ENCODE measurements around the gene ABCA3.
"Not testable (repeated sequence)": the region's sequence is repeated elsewhere in the genome, so short reads cannot be mapped to it uniquely, and the experiment has no call there.

ABCA3 gene

DNA sequence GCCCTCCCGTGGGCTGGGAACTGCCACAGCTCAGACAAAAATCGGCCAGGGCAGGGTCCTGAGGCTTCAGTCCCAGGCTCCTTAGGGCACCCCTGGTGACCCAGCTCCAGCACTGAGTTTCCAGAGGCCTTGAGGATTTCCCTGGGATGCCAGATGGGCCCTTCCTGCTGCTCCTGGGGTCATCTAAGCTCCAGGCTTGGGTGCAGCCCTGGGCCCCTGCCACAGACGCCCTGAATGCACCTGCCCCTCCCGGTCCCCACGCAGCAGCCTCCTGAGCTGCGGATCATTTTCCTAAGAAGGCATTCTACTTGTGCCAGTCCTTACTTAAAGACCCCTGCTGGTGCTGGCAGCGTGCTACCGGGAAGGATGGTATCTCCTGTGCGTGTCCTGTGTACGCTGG lies 66.6 kb downstream of the ABCA3 start:
- H3K27ac ChIP-seq, result no peak overlapping the region
- no peak overlapping the region for H3K4me3 ChIP-seq

DNA sequence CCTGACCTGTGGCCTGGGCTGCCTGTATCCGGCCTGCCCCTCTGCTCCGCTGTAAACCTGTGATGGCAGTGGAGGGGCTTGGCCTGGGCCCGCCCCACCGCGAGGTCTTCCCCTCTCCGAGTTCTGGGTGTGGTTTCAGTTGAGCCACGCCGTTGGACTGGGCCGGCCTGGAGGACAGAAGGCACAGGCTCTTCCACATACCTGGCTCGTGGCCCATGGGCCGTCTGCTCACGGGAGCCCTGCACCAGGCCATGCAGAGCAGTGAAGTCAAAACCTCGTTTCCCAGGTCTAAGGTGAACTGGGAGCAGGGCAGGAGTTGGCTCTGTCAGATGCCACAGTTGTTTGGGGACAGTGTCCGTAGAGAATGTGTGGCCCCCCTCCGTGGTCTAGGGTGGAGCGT lies 67.0 kb downstream of the ABCA3 start:
- H3K4me3 ChIP-seq, result no peak overlapping the region

More for the DNA sequence above, 66.6 kb downstream of the ABCA3 start:
- TF ChIP-seq Cebpa-rat (IDR thresholded peaks at IDR 0.05), result no peak
- peaks cover 0 to 8% (median 0%) of the 10 kb centered on the region in 11 experiments; a peak in 2 of 22 replicates for H3K36me3 ChIP-seq
- H3K9me3 ChIP-seq (replicated peaks in 1 of 11), result no peaks in the 10 kb centered on the region
- H3K4me2 ChIP-seq, result no peak overlapping the region
- peak overlapping the region in 5 of 11 experiments; percentile 3 to 31 (median 12); a peak in 5 of 22 replicates for H3K9ac ChIP-seq
- no peaks in the 10 kb centered on the region for H3K27me3 ChIP-seq
- H3K4me1 ChIP-seq, result peaks cover 21 to 40% (median 29%) of the 10 kb centered on the region in 10 experiments
- H4K20me1 ChIP-seq, result peaks cover 10 to 57% (median 28%) of the 10 kb centered on the region in 11 experiments; a peak in 19 of 22 replicates

DNA sequence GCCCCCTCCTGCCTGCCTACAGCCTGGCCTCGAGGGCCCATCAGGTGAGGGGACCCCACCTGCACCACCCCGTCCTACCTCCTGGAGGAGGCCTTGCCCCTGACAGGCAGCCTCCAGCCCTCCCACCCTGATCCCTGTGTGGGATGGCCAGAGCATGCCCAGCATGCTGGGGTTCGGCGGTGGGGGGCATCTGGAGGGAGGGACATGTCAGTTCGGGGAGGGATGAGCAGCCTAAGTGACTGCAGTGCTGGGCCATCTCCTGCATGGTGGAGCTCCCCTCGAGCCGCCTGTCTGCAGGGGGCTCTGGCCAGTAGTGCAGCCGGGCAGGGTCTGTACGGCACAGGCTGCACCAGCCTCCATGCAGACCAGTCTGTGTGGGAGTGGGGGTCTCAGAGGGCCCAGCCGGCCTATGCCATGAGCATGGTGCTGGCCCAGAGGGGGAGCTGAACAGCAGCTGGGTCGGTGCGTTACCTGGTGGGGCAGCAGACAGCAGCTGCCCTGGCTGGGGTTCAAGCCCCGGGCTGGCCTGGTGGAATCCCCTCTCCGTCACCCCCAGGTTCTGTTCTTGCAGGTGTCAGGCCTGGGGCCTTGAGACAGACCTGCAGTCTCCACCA lies 68.6 kb downstream of the ABCA3 start:
- Histone ChIP-seq H3K4me3 (no peak overlapping the region), H3K4me1 (peaks cover 22 to 41% (median 29%) of the 10 kb centered on the region in 10 experiments), H3K36me3 (peaks cover 0 to 8% (median 0%) of the 10 kb centered on the region in 11 experiments; a peak in 2 of 22 replicates), H3K9me3 (replicated peaks in 1 of 11) (no peaks in the 10 kb centered on the region), H3K4me2 (peak overlapping the region in 3 of 11 experiments; percentile 23 to 61 (median 58); a peak in 2 of 22 replicates), H3K27me3 (no peaks in the 10 kb centered on the region), H4K20me1 (peaks cover 10 to 56% (median 37%) of the 10 kb centered on the region in 11 experiments; a peak in 20 of 22 replicates), H3K9ac (peak overlapping the region in 2 of 11 experiments; percentile 9 to 95; a peak in 2 of 22 replicates), H3K27ac (no peak overlapping the region)
- TF ChIP-seq Cebpa-rat (IDR thresholded peaks at IDR 0.05), result no peak

More for the DNA sequence above, 67.0 kb downstream of the ABCA3 start:
- no peak for TF ChIP-seq Cebpa-rat (IDR thresholded peaks at IDR 0.05)
- Histone ChIP-seq H3K27ac (no peak overlapping the region), H3K4me2 (0 out of 22 replicates have a peak overlapping the region, but pooled peaks of 1 of the 11 experiments have one; percentile 61), H3K36me3 (peaks cover 0 to 8% (median 0%) of the 10 kb centered on the region in 11 experiments; a peak in 2 of 22 replicates), H3K4me1 (peaks cover 22 to 41% (median 29%) of the 10 kb centered on the region in 10 experiments), H4K20me1 (peaks cover 10 to 55% (median 30%) of the 10 kb centered on the region in 11 experiments; a peak in 19 of 22 replicates), H3K9me3 (replicated peaks in 1 of 11) (no peaks in the 10 kb centered on the region), H3K27me3 (no peaks in the 10 kb centered on the region), H3K9ac (peak overlapping the region in 4 of 11 experiments; percentile 3 to 31 (median 24); a peak in 4 of 22 replicates)

DNA sequence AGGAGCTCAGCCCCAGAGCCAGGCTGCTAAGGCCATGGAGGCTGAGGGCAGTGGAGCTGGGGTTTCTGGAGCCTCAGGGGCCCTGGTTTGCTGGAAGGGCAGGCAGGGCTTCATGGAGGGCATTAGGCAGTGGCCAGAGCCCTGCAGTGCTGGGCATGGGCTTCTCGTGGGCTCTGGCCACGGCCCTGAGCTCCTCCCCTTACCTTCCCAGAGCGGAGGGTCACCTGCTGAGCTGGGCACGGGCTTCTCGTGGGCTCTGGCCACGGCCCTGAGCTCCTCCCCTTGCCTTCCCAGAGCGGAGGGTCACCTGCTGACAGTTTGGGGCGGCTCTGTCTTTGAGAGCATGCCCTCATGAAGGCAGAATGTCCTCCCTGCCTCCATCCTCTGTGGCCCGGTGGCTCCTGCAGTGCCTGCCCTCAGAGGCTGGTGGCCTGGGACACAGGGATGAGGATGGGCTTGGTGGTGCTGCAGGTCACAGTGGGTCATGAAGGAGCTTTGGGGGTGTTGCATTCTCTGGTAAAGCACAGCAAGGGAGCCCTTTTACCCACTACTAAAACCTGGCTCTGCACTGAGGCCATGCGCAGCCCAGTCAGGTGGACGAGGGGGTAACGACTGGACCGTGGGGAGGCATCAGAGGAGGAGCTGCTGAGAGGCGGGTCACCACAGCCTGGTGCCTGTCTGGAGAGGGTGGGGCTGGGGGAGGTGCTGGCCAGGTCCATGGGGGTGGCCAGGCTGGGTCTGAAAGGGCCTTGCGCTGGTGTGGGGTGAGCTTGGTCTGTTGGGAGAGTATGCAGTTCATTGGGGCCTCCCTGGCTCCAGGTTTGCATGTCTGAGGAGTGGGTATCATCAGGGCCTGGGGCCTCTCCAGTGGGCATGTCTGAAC lies 69.7 kb downstream of the ABCA3 start:
- TF ChIP-seq Cebpa-rat (IDR thresholded peaks at IDR 0.05), result no peak
- no peaks in the 10 kb centered on the region for H3K27me3 ChIP-seq
- no peak overlapping the region for H3K27ac ChIP-seq
- peaks cover 21 to 67% (median 48%) of the 10 kb centered on the region in 11 experiments; a peak in 21 of 22 replicates for H4K20me1 ChIP-seq
- no peaks in the 10 kb centered on the region for H3K9me3 ChIP-seq (replicated peaks in 1 of 11)
- H3K36me3 ChIP-seq, result peaks cover 0 to 11% (median 4%) of the 10 kb centered on the region in 11 experiments; a peak in 20 of 22 replicates
- H3K4me1 ChIP-seq, result peaks cover 26 to 44% (median 37%) of the 10 kb centered on the region in 10 experiments
- no peak overlapping the region for H3K4me3 ChIP-seq
- H3K4me2 ChIP-seq, result peak overlapping the region in 3 of 11 experiments; percentile 10 to 97 (median 96); a peak in 2 of 22 replicates
- peak overlapping the region in 8 of 11 experiments; percentile 33 to 98 (median 95); a peak in 13 of 22 replicates for H3K9ac ChIP-seq

DNA sequence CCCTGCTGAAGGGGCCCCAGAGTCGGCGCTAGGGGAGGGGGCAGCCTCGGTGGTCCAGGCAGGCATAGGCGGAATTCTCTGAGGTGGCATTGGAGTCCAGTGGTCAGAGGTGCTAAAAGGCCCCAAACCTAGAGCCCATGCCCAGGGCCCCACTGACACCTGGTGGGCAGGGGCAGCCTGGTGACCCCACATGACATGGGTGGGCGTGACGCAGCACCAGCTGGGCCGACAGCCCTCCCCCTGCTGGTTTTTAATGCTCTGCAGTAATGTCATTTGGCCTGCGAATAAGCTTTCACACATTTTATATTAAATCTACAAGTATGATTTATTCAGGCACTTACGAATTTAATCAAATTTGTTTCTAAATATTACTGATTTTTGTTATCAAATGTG lies 70.5 kb downstream of the ABCA3 start:
- Histone ChIP-seq H3K27ac (no peak overlapping the region), H3K4me2 (peak overlapping the region; percentile 89 to 99 (median 96)), H3K9me3 (replicated peaks in 1 of 11) (no peaks in the 10 kb centered on the region), H3K4me3 (peak overlapping the region in 2 of 10 experiments; percentile 72 to 78; a peak in 1 of 20 replicates), H3K9ac (peak overlapping the region; percentile 92 to 99 (median 98); a peak in 17 of 22 replicates), H3K4me1 (peaks cover 30 to 51% (median 38%) of the 10 kb centered on the region in 10 experiments), H4K20me1 (peaks cover 28 to 75% (median 56%) of the 10 kb centered on the region in 11 experiments; a peak in 21 of 22 replicates), H3K36me3 (peaks cover 0 to 18% (median 11%) of the 10 kb centered on the region in 11 experiments; a peak in 20 of 22 replicates), H3K27me3 (no peaks in the 10 kb centered on the region)
- no peak for TF ChIP-seq Cebpa-rat (IDR thresholded peaks at IDR 0.05)

DNA sequence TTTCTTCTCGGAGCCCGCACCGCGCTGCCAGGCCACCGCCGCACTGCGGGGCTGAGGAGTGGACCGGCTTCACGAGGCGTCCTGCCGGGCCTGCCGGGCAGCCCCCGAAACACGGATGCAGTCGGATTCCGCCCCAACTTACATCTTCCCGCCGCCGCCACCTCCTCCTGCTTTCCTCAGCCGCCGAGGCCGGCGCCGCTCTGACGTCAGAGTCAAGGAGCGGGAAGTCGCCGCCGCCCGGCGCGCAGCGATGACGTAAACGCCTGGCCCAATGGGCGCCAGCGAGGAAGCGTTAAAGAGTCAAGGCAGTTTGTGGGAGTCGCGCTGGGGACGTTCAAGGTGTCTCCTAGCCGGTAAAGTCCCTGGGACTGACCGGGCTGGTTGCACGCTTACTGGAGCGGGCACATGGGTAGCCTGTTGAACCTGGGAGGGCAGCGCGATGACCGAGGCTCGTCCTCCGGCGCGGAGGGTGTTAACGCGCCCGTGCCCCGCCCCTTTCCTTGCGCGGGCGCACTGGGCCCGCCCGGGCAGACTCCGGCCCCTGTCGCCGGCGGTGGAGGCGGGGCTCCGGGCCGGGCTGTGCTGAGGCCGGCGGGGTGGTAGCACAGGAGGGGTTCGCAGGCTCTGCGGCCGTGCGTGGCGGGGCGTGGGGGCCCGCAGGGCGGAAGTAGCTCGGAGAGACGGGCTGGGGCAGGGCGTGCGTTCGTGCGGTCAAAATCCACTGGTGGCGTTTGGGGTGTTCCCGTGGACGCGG lies 72.4 kb downstream of the ABCA3 start, which contains the start of gene RNPS1:
TSS of gene RNPS1 (minus strand) at position 214 of the 754 bp plus-strand sequence. CDS start 3,483 bp downstream, outside the sequence.
- peak within 1 kb of the TSS; percentile 93 to 99 (median 97) for H3K27ac ChIP-seq
- H3K4me3 ChIP-seq, result peak within 1 kb of the TSS; percentile 72 to 99 (median 88)
- H3K36me3 ChIP-seq, result peaks cover 18 to 38% (median 31%) of the 10 kb centered on the region in 11 experiments
- H3K9me3 ChIP-seq (replicated peaks in 1 of 11), result no peaks in the 10 kb centered on the region
- peaks cover 30 to 53% (median 38%) of the 10 kb centered on the region in 10 experiments for H3K4me1 ChIP-seq
- H3K27me3 ChIP-seq, result no peaks in the 10 kb centered on the region
- H3K4me2 ChIP-seq, result peak within 1 kb of the TSS; percentile 89 to 99 (median 96)
- peak within 1 kb of the TSS; percentile 92 to 99 (median 98) for H3K9ac ChIP-seq
- TF ChIP-seq Cebpa-rat (IDR thresholded peaks at IDR 0.05), result 0 out of 22 replicates have a peak, but pooled peaks of 1 of the 11 experiments have one; percentile 28
- H4K20me1 ChIP-seq, result peaks cover 48 to 86% (median 74%) of the 10 kb centered on the region in 11 experiments

DNA sequence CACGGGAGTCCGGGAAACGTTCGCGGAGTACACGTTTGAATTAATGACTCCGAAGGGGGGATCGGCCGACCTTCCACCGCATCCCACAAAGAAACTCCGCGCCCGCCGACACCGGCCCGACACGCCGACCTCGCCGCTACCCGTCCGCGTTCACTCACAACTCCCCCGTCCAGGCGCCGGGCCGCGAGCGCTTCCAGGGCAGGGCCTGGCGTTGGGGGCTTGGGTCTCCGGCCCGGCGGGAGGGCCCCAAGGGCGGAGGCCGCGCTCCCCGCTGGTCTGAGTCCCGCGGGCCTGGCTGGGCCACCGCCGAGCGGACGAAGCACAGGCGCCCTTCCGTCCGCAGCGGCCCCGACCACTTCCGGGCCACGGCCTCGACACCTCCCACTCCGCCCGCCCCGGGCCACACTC lies 73.0 kb downstream of the ABCA3 start:
- peaks cover 30 to 47% (median 36%) of the 10 kb centered on the region in 10 experiments for H3K4me1 ChIP-seq
- peak overlapping the region; percentile 75 to 95 (median 89); a peak in 20 of 22 replicates for H3K4me2 ChIP-seq
- H3K4me3 ChIP-seq, result peak overlapping the region; percentile 72 to 99 (median 88)
- not testable (repeated sequence) for H3K9me3 ChIP-seq (replicated peaks in 1 of 11); H3K27me3 ChIP-seq
- peak overlapping the region; percentile 93 to 99 (median 97) for H3K27ac ChIP-seq
- peak overlapping the region; percentile 92 to 99 (median 98) for H3K9ac ChIP-seq
- H4K20me1 ChIP-seq, result peaks cover 54 to 90% (median 79%) of the 10 kb centered on the region in 11 experiments
- peaks cover 23 to 44% (median 37%) of the 10 kb centered on the region in 11 experiments for H3K36me3 ChIP-seq

DNA sequence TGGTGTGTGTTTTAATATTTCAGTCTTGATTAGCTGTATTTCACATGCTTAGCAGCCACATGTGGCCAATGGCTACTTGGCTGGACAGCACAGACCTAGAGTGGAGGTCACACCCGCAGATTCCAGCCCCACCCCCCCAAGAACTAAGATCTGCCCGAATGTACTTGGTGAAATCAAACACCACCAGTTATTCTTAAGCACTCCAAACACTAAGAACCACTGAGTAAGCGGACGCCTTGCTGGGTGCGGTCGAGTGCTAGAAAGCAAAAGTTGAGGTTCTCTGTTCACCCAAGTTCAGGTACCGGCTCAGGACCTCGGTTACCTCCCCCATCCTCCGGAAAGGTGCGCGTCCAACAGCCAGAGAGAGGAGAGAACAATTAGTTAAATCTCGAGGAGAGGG lies 73.6 kb downstream of the ABCA3 start:
- peak overlapping the region; percentile 75 to 95 (median 89) for H3K4me2 ChIP-seq
- H4K20me1 ChIP-seq, result peaks cover 60 to 94% (median 83%) of the 10 kb centered on the region in 11 experiments
- peak overlapping the region; percentile 72 to 99 (median 88) for H3K4me3 ChIP-seq
- peaks cover 30 to 50% (median 43%) of the 10 kb centered on the region in 11 experiments for H3K36me3 ChIP-seq
- peaks cover 29 to 42% (median 34%) of the 10 kb centered on the region in 10 experiments for H3K4me1 ChIP-seq
- peak overlapping the region; percentile 92 to 99 (median 98) for H3K9ac ChIP-seq
- not testable (repeated sequence) for H3K27me3 ChIP-seq; H3K9me3 ChIP-seq (replicated peaks in 1 of 11)
- peak overlapping the region in 10 of 11 experiments; percentile 93 to 99 (median 97); a peak in 21 of 22 replicates for H3K27ac ChIP-seq

DNA sequence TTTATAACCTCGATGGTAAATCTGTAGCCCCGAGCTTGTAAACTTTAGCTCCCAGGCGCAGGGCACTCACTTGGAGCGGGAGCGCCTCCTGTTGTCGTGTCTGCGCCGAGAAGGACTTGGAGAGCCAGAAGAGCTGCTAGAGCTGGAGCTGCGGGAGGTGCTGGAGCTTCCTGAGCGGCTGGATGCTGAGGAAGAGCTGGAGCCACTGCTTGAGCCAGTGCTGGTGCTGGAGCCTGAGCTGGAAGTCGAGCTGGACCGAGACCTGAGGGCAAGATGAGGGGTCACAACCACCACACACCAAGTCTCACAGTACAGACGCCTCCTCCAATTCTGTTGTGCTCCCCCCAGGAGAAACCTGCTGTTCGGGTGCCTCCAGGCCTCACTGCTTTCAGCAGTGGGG lies 77.5 kb downstream of the ABCA3 start:
- H3K27me3 ChIP-seq; H3K4me3 ChIP-seq; H3K27ac ChIP-seq; H3K9me3 ChIP-seq (replicated peaks in 1 of 11); H3K4me2 ChIP-seq: not testable (repeated sequence)
- peak overlapping the region in 4 of 11 experiments; percentile 2 to 40 (median 14); a peak in 3 of 22 replicates for H3K9ac ChIP-seq
- peaks cover 59 to 98% (median 96%) of the 10 kb centered on the region in 11 experiments for H4K20me1 ChIP-seq
- peaks cover 68 to 89% (median 82%) of the 10 kb centered on the region in 11 experiments for H3K36me3 ChIP-seq
- H3K4me1 ChIP-seq, result peaks cover 14 to 23% (median 17%) of the 10 kb centered on the region in 10 experiments
